SK-N-SH (cell line): Measurements from ENCODE around the gene MRPS2.

ENCODE experiments used
- CTCF ChIP-seq: fragments of 200-600 bp; sonication (generic); IDR thresholded peaks from 2 replicates; pipeline ENCODE4 v1.6.1; 2017; ENCODE audit warnings: antibody characterized with exemption, mild to moderate bottlenecking, moderate library complexity
- FOSL2 ChIP-seq: IDR thresholded peaks from 2 replicates; pipeline ENCODE4 v1.4.0; 2012; ENCODE audit warnings: low read depth, mild to moderate bottlenecking, moderate library complexity, borderline replicate concordance
- FOXM1 ChIP-seq: IDR thresholded peaks from 2 replicates; pipeline ENCODE4 v1.4.0; 2012; ENCODE audit warnings: low read depth, mild to moderate bottlenecking
- MEF2A ChIP-seq: IDR thresholded peaks from 2 replicates; pipeline ENCODE4 v1.4.0; 2012; ENCODE audit warnings: low read depth, borderline replicate concordance
- NFIC ChIP-seq: IDR thresholded peaks from 2 replicates; pipeline ENCODE4 v1.4.0; 2012; ENCODE audit warnings: borderline replicate concordance
- RAD21 ChIP-seq: IDR thresholded peaks from 2 replicates; pipeline ENCODE4 v1.6.1; 2012; ENCODE audit warnings: mild to moderate bottlenecking, low read length
- TEAD4 ChIP-seq: IDR thresholded peaks from 2 replicates; pipeline ENCODE4 v1.4.0; 2012; ENCODE audit warnings: mild to moderate bottlenecking, borderline replicate concordance; ENCODE audit not compliant: insufficient read depth
- YY1 ChIP-seq: IDR thresholded peaks from 2 replicates; pipeline ENCODE4 v1.4.0; 2012; ENCODE audit warnings: low read depth, mild to moderate bottlenecking
- TF ChIP-seq, protein P1 (sequence below): IDR thresholded peaks from 2 replicates; pipeline ENCODE4 v1.4.0; 2012; ENCODE audit warnings: low read depth

GRCh38 chr9:135473972-135474543 lies 26.4 kb upstream of the MRPS2 start:
- TF ChIP-seq CTCF (no peak), FOXM1 (no peak), TEAD4 (no peak), RAD21 (no peak), MEF2A (no peak), NFIC (no peak), YY1 (no peak), FOSL2 (no peak)
- TF ChIP-seq, protein P1, sequence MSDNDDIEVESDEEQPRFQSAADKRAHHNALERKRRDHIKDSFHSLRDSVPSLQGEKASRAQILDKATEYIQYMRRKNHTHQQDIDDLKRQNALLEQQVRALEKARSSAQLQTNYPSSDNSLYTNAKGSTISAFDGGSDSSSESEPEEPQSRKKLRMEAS: no peak
